Upper lobe of left lung (tissue), 6 donors: Measurements from ENCODE around the gene SCN1B. TPM values are rescaled to one million over a fixed set of nuclear protein-coding genes. Genes with fewer than 3 reads are reported as not detected.
"Not testable (repeated sequence)": the region's sequence is repeated elsewhere in the genome, so short reads cannot be mapped to it uniquely, and the experiment has no call there.

Experiments
- ATAC-seq, 2 donors: fragments of 200-7000 bp; cut with Tn5 transposase; one replicate each; pipeline ENCODE4 v1.9.1; 2022; ENCODE audit warnings: mild to moderate bottlenecking in 2 of 2, moderate library complexity in 2 of 2; ENCODE audit not compliant: low FRiP score in 2 of 2
- DNase-seq, 2 donors: peaks; one replicate each; pipeline ENCODE4 v3.0.0-alpha.2; 2019 to 2020
- H3K27ac ChIP-seq, 4 donors: fragments of 200-600 bp; sonication (generic); one replicate each; pipeline ENCODE4 v1.5.1; 2016 to 2019
- H3K27me3 ChIP-seq, 4 donors: fragments of 200-600 bp; sonication (generic); one replicate each; pipeline ENCODE4 v1.5.1; 2017 to 2019
- H3K36me3 ChIP-seq, 4 donors: fragments of 200-600 bp; sonication (generic); one replicate each; pipeline ENCODE4 v1.5.1; 2016 to 2019
- H3K4me1 ChIP-seq, 4 donors: fragments of 200-600 bp; sonication (generic); one replicate each; pipeline ENCODE4 v1.5.1; 2018 to 2019
- H3K4me3 ChIP-seq, 4 donors: fragments of 200-600 bp; sonication (generic); one replicate each; pipeline ENCODE4 v1.5.1; 2017 to 2019; ENCODE audit warnings: mild to moderate bottlenecking in 2 of 4, moderate library complexity in 1 of 4
- H3K9me3 ChIP-seq, 4 donors: fragments of 200-600 bp; sonication (generic); one replicate each; pipeline ENCODE4 v1.5.1; 2018 to 2019
- CTCF ChIP-seq, 6 experiments: fragments of 450-650 bp in 4 of 6; fragments of 200-600 bp in 2 of 6; sonication (generic) in 2 of 6; IDR thresholded peaks; one replicate each; pipeline ENCODE4 v1.5.1; 2016 to 2019; ENCODE audit warnings: antibody characterized with exemption in 6 of 6
- EP300 ChIP-seq, 4 donors: sonication (generic); formaldehyde crosslinking; IDR thresholded peaks; one replicate each; pipeline ENCODE4 v1.5.1; 2017; ENCODE audit warnings: antibody characterized with exemption in 4 of 4, control low read depth in 2 of 4
- POLR2A ChIP-seq, 4 donors: fragments of 450-650 bp; IDR thresholded peaks; one replicate each; pipeline ENCODE4 v1.5.1; 2016 to 2017; ENCODE audit warnings: antibody characterized with exemption in 4 of 4, mild to moderate bottlenecking in 2 of 4
- POLR2AphosphoS5 ChIP-seq, 2 donors: sonication (generic); formaldehyde crosslinking; IDR thresholded peaks; one replicate each; pipeline ENCODE4 v1.5.1; 2017; ENCODE audit warnings: antibody characterized with exemption in 2 of 2
- WGBS, 2 donors: methylation state at CpG; one replicate each; pipeline ENCODE4 v1.1.5; 2017 to 2018; 5-methylcytosine and 5-hydroxymethylcytosine counted together
- total RNA-seq, 6 donors: library from RNA; depleted of rRNA in 4 of 6; stranded (reverse); fragments of >200 nt in 4 of 6; gene quantifications; one replicate each; pipeline versions ENCODE4 v1.1.0 to v1.2.1, GENCODE V29; 2016 to 2021
- donor health status: DM: no; HTN: no; CAD: no; lungs with moderate emphysema.
- donor health status: DM: no; HTN: yes; CAD: no; lungs with severe emphysema.

The SCN1B gene
- total RNA-seq, 6 donors from 2014 or later: 2.9 to 13.1 (median 6.9) TPM

- Histone ChIP-seq H3K36me3 (peaks cover 0 to 3% (median 0%) of the 10 kb centered on the region in 4 donors), H3K9me3 (no peaks in the 10 kb centered on the region), H3K27ac (peak overlapping the region; percentile 58 to 99 (median 98)), H3K4me1 (peaks cover 58 to 67% (median 60%) of the 10 kb centered on the region in 4 donors), H3K27me3 (no peaks in the 10 kb centered on the region), H3K4me3 (no peak overlapping the region)
- DNase-seq (no peak), ATAC-seq (no peak)
- TF ChIP-seq POLR2A (IDR thresholded peaks at IDR 0.05) (no peak), EP300 (IDR thresholded peaks at IDR 0.05) (no peak), CTCF (IDR thresholded peaks at IDR 0.05) (no peak), POLR2AphosphoS5 (IDR thresholded peaks at IDR 0.05) (no peak)
- 40 to 49% methylated on average over 8 of the region's 8 CpGs for WGBS, 2 donors
Measured at GRCh38 chr19:34997071-34997617, 33.1 kb upstream of the SCN1B start.

- not testable (repeated sequence) for DNase-seq, ATAC-seq, H3K9me3 ChIP-seq, H3K4me3 ChIP-seq, H3K27me3 ChIP-seq
- H3K36me3 ChIP-seq: peaks cover 0 to 12% (median 0%) of the 10 kb centered on the region in 4 donors
- WGBS, 2 donors: 89 to 94% methylated on average over 7 of the region's 7 CpGs
- peaks cover 69 to 78% (median 71%) of the 10 kb centered on the region in 4 donors for H3K4me1 ChIP-seq
- peak overlapping the region; percentile 97 to 99 (median 99) for H3K27ac ChIP-seq
Measured at GRCh38 chr19:34998224-34998623, 32.0 kb upstream of the SCN1B start.

- peak in 1 of 2 donors; percentile 17 for ATAC-seq
- Histone ChIP-seq H3K36me3 (peaks cover 0 to 12% (median 0%) of the 10 kb centered on the region in 4 donors), H3K27me3 (no peaks in the 10 kb centered on the region), H3K27ac (peak overlapping the region; percentile 97 to 99 (median 99)), H3K9me3 (no peaks in the 10 kb centered on the region), H3K4me1 (peaks cover 75 to 85% (median 77%) of the 10 kb centered on the region in 4 donors), H3K4me3 (peak overlapping the region in 3 of 4 donors; percentile 87 to 95 (median 95))
- TF ChIP-seq POLR2AphosphoS5 (IDR thresholded peaks at IDR 0.05) (no peak), EP300 (IDR thresholded peaks at IDR 0.05) (no peak), CTCF (IDR thresholded peaks at IDR 0.05) (no peak), POLR2A (IDR thresholded peaks at IDR 0.05) (no peak)
- WGBS, 2 donors: 47 to 57% methylated on average over 12 to 13 of the region's 13 CpGs
- no peak for DNase-seq
Measured at GRCh38 chr19:34998777-34999497, 31.3 kb upstream of the SCN1B start.

GRCh38 chr19:34999498-35000337, 30.6 kb upstream of the SCN1B start, which contains the start of gene GRAMD1A:
TSS of gene GRAMD1A (plus strand) at chr19:35000323. CDS start at chr19:35000479, 156 bp downstream.
- H3K27ac ChIP-seq: peak within 1 kb of the TSS; percentile 97 to 99 (median 99)
- H3K27me3 ChIP-seq: no peaks in the 10 kb centered on the region
- peak within 1 kb of the TSS; percentile 87 to 96 (median 95) for H3K4me3 ChIP-seq
- 5 to 6% methylated on average over 34 to 43 of the region's 45 CpGs for WGBS, 2 donors
- peaks cover 0 to 12% (median 0%) of the 10 kb centered on the region in 4 donors for H3K36me3 ChIP-seq
- peak; percentile 91 to 95 for ATAC-seq
- TF ChIP-seq POLR2AphosphoS5 (IDR thresholded peaks at IDR 0.05) (peak; percentile 80 to 94), CTCF (IDR thresholded peaks at IDR 0.05) (no peak), POLR2A (IDR thresholded peaks at IDR 0.05) (peak in 3 of 4 donors; percentile 28 to 84 (median 67)), EP300 (IDR thresholded peaks at IDR 0.05) (peak in 2 of 4 donors; percentile 39 to 53)
- H3K9me3 ChIP-seq: no peaks in the 10 kb centered on the region
- H3K4me1 ChIP-seq: peaks cover 76 to 87% (median 79%) of the 10 kb centered on the region in 4 donors
- peak; percentile 92 to 99 for DNase-seq

- peak in 3 of 4 donors; percentile 8 to 68 (median 50) for TF ChIP-seq POLR2A (IDR thresholded peaks at IDR 0.05)
- no peak for TF ChIP-seq POLR2AphosphoS5 (IDR thresholded peaks at IDR 0.05)
- peaks cover 0 to 12% (median 0%) of the 10 kb centered on the region in 4 donors for H3K36me3 ChIP-seq
- no peaks in the 10 kb centered on the region for H3K9me3 ChIP-seq
- ATAC-seq (no peak), DNase-seq (no peak)
- peak overlapping the region; percentile 87 to 96 (median 95) for H3K4me3 ChIP-seq
- peak overlapping the region; percentile 97 to 99 (median 99) for H3K27ac ChIP-seq
- H3K4me1 ChIP-seq: peaks cover 76 to 87% (median 80%) of the 10 kb centered on the region in 4 donors
- WGBS, 2 donors: 0% methylated on average over 4 of the region's 37 CpGs; no CpG with 5 or more reads in 1 of the 2 donors
- H3K27me3 ChIP-seq: no peaks in the 10 kb centered on the region
Measured at GRCh38 chr19:35000338-35000646, 30.0 kb upstream of the SCN1B start.
